Activated T-helper 17 cell treated with anti-CD3 and anti-CD28 coated beads, Interleukin-2, amount 50 U/mL, for 72 hours (primary cell): Measurements from ENCODE around the gene TAPT1. TPM values are rescaled to one million over a fixed set of nuclear protein-coding genes. Genes with fewer than 3 reads are reported as not detected.

Experiments
- ATAC-seq: fragments of 150-1000 bp; cut with Tn5 transposase; replicated peaks from 2 replicates; pipeline ENCODE4 v1.10.0; 2021; ENCODE audit warnings: mild to moderate bottlenecking, moderate library complexity
- H3K27ac Mint-ChIP-seq: one replicate; pipeline ENCODE4 v1.8.0; 2022; ENCODE audit warnings: mixed read lengths
- H3K27me3 Mint-ChIP-seq: one replicate; pipeline ENCODE4 v1.8.0; 2022; ENCODE audit warnings: mixed read lengths
- H3K36me3 Mint-ChIP-seq: one replicate; pipeline ENCODE4 v1.8.0; 2022; ENCODE audit warnings: low read depth, mild to moderate bottlenecking, mixed read lengths
- H3K4me1 Mint-ChIP-seq: one replicate; pipeline ENCODE4 v1.8.0; 2022; ENCODE audit warnings: mixed read lengths
- H3K4me3 Mint-ChIP-seq: one replicate; pipeline ENCODE4 v1.8.0; 2022; ENCODE audit warnings: mild to moderate bottlenecking, mixed read lengths
- H3K9me3 Mint-ChIP-seq: one replicate; pipeline ENCODE4 v1.8.0; 2022; ENCODE audit warnings: mixed read lengths
- total RNA-seq, 2 donors: library from RNA; stranded (reverse); gene quantifications; one replicate each; pipeline ENCODE4 v1.2.3, GENCODE V29; 2022

TAPT1 gene
- total RNA-seq, 2 donors from 2014 or later, result 27.4 to 31.0 TPM

- Mint-ChIP-seq H3K4me1 (no peaks in the 10 kb centered on the region), H3K36me3 (no peaks in the 10 kb centered on the region), H3K27ac (no peak overlapping the region), H3K4me3 (no peak overlapping the region), H3K9me3 (peaks cover 7% of the 10 kb centered on the region), H3K27me3 (peaks cover 24% of the 10 kb centered on the region)
- ATAC-seq, result no peak
Observed at GRCh38 chr4:16111533-16111932, 114.7 kb downstream of the TAPT1 start.

- no peak for ATAC-seq
- H3K27me3 Mint-ChIP-seq, result peaks cover 17% of the 10 kb centered on the region
- H3K4me3 Mint-ChIP-seq, result no peak overlapping the region
- H3K9me3 Mint-ChIP-seq, result peaks cover 4% of the 10 kb centered on the region
- H3K4me1 Mint-ChIP-seq, result no peaks in the 10 kb centered on the region
- H3K36me3 Mint-ChIP-seq, result no peaks in the 10 kb centered on the region
- H3K27ac Mint-ChIP-seq, result no peak overlapping the region
Observed at GRCh38 chr4:16110661-16111290, 115.5 kb downstream of the TAPT1 start.

Other genes with a start within 250 kb of the TAPT1 start
- under 1 TPM in 1 of 2 donors, not detected in 1; 0.26 TPM for gene PROM1, start 142.4 kb downstream of the TAPT1 start, total RNA-seq